Hindlimb muscle (tissue), 1 donor: ENCODE measurements around the gene SPTBN5. TPM values are rescaled to one million over a fixed set of nuclear protein-coding genes. Genes with fewer than 3 reads are reported as not detected.
A peak's percentile ranks its signal among the peaks of the same experiment; 100 is the strongest.

Experiments
- DNase-seq: peaks from one replicate; pipeline ENCODE4 v3.0.0-alpha.2; 2013
- polyA plus RNA-seq: library from polyadenylated mRNA; unstranded; fragments of 120-200 nt; gene quantifications from one replicate; pipeline ENCODE4 v1.2.1, GENCODE V29; 2013; ENCODE audit not compliant: insufficient read length

The SPTBN5 gene
- 5.2 TPM for polyA plus RNA-seq

DNA sequence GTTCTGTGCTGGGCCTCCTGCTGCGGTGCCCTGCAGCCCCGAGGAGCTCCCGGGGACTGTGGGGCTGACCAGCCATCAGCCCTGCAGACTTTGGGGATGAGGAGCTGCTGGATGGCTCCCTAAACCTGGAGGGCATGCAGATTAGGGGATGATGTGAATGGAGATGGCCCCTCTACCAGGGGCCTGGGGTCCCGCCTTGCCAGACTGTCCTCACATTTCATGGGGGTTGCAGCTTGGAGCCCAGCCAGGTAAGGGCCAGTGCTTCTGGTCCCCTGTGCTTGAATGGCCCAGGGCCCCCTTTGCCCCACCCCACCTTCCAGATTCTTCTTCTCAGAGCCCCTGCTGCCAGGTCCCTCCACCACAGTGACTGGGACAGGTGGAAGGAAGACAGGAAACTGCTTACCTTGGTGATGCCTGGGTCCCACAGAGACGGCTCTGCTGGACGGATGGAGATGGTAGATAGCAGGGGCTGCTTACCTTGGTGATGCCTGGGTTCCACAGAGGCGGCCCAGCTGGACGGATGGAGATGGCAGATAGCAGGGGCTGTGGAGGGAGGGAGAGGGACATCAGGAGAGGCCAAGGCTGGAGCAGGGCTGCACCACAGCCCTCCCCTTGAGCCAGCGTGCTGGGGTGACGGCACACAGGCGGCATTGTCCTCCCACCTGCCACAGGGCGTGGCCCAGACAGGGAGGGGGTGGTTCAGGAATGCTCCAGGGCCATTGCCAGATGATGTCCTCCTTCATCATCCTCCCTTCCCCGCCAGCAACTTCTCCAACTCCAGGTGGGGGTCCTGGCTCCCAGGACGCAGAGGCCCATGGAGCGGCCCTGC is at the start of gene SPTBN5:
SPTBN5 (minus strand) TSS at position 632 of the 829 bp plus-strand sequence; CDS start at position 76, 556 bp downstream.
- DNase-seq = no peak

DNA sequence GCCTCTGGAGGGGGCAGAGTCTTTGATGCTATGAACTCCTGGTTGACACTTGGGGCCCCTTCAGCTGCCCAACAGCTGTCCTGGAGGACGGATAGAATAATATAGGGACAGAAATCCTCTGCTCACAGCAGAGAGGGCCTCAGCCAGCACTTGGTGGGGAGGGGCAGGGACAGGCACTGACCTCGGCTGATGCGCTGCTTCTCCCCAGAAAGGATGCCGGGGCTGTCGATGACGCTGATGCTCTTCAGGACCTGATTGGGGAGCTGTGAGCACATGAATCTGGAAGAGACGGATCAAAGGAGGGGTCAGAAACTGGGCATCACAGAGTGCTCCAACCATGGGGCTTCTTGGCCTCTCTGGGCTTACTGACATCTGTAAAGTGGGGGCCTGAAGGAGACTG is 49.0 kb upstream of the SPTBN5 start:
- no peak for DNase-seq

DNA sequence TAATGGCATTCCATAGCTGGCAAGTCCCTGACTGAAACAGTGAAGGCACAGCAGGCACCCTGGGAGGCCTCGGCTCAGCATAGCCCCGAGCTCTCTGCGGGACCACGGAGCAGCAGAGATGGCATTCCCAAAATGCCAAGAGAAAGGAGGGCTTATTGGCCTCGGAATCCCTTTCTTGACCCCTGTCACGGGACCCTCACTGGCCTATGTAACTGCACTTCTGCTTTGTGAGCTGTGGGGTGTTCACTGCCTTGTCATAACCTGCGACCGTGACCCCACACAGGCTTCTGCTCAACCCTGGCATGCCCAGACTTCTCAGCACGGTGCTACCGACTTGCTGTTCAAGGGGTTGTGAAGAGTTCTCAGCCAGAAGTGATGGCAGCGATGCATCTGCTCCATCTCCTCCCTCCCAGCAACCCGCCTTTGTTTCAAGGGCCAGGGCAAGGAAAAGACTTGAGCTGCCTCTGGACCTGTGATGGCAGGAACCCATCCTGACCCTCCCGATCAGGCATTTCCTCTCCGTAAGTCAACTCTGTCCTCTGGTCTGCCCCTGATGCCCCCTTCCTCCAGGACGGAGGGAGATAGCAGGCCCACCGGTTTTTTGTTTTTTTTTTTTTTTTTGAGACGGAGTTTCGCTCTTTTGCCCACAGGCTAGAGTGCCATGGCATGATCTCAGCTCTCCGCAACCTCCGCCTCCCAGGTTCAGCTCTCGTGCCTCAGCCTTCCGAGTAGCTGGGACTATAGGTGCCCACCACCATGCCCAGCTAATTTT is 48.0 kb upstream of the SPTBN5 start:
- no peak for DNase-seq

DNA sequence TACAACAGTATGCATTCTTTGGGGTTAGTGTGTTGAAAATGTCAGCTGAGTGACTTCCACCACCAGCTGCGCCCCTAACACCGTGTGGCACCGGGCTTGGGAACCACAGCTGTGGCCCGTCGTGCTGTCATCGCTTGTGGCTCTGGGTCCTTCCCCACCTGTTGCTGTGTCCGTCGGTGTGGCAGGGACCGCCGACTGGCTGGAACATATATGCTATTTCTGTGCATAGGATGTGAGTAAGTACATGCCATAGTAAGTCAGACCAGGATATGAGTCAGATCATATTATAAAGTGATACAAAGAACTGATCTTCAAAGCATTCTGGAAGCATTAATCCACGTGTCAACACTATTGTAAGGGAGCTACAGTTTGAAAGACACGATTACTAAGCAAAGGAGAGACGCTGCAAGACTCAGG is 46.6 kb upstream of the SPTBN5 start:
- no peak for DNase-seq

DNA sequence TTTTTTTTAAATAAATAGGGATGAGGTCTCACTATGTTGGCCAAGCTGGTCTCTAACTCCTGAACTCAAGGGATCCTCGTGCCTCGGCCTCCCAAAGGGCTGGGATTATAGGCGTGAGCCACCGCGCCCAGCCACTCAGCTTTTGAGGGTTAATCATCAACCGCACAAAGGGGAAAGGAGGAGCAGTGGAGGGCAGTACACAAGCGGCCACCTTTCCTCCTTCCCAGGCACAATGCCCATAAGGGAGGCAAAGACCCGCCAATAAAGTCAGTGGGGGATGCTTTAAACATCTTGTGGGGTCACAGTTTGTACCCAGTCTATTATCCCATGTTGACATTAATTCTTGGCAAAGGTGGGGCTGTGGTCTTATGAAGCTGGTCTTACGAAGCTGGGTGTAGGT is 46.1 kb upstream of the SPTBN5 start:
- no peak for DNase-seq

DNA sequence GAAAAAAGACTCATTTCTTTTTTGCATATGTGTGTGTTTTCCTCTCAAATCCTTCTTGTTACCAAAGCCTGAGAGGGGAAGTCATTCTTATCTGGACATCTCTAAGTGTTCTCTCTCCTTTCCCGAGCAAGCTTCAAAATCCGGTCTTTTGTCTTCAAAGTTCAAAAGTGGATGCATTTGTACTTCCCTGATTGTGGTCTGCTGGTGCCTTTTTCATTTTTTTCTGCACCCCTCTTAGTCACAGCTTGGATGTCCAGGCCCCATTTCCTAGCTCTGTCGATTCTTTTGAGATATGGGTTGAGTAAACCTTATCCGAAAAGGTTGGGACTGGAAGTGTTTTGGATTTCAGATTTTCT is 43.7 kb upstream of the SPTBN5 start:
- DNase-seq = no peak

DNA sequence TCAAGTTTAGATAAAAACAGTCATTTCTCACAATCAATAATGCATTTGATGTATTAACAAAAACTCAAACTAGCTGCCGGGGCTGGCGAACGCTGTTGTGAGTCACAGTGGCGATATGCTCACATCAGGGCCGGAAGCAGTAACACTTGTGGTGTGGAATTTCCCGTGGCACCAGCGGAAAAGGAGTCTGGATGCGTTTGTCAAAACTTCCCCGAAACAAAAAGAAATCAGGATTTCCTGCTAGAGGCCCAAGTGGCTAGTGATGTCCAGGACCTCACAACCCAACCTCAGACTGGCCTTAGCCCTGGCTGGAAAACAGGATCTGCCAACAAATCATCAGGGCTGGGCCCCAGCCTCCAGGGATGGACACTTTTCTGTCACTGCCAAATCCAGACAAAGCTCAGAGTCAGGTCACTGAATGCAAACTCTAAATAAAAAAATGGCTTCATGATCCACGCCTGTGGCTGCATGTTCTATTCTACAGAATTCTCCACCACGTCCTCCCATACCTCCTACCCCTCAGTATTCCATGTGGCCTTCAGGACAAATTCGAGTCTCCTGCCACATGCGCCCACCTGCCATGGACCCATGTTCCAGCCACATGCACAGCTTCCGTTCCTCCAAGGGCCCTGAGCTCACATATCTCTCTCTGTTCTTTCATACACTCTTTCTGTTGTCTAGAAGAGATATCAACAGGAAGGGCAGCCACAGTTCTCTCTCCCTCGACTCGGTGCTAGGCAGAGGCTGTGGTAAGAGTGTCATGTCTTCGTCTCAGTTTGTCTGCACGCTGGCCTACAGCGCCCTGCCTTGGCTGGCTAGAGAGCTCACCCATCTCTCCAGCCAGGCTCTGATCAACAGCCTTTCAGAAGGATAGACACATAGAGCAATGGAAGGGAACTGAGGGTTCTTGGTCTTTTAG is 43.1 kb upstream of the SPTBN5 start:
- DNase-seq = no peak

DNA sequence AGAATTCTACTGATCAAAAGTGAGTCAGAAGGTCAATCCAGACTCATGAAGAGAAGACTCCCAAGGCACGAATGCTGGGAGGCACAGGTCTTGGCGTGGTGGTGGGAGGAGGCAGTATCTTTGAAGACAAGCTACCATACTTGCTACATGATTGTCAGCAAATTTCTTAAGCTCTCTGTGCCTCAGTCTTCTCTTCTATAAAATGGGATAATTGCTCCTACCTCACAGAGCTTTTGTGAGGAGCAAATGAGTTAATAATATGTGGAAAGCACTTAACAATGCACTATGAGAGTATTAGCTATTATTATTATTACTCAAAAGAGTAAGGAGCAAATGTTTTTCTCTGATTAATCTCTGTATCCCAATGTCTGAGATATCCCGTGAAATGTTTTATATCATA is 42.3 kb upstream of the SPTBN5 start:
- DNase-seq = no peak

DNA sequence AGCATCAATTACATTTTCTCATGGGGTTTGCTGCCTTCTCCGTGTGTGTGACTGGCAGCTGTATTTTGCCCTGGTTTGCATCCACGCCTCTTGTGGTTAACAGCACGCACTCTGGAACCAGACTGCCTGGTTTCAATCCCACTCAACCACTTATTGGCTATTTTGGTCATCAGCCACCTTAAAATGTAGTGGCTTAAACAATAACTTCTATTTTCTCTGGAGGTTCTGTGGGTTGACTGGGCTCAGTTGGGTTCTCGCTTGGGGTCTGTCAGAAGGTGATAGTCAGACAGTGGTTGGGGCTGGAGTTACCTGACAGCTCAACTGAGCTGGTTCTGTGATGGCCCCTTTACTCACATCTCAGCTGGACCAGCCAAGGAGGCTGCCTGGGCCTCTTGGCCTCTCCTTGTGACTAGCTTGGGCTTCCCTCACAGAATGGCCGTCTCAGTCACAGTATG is 41.7 kb upstream of the SPTBN5 start:
- DNase-seq = no peak

DNA sequence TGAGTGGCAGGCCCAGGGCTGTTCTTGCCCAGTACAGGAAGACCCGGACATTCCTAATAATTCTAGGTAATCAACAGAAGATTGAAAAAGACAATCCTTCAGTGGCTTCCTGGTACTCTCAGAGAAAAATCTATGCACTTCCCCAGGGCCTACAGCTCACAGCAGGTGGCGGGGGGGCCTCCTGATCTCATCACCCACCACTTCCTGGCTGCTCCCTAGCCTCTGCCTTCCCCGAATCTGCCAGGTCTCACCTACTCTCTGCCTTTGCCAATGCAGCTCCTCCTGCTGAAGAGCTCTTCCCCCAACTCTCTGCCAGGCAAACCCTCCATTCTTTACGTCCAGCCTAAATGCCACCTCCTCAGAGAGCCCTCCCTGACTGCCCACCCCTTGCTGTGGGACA is 41.0 kb upstream of the SPTBN5 start:
- DNase-seq = no peak

DNA sequence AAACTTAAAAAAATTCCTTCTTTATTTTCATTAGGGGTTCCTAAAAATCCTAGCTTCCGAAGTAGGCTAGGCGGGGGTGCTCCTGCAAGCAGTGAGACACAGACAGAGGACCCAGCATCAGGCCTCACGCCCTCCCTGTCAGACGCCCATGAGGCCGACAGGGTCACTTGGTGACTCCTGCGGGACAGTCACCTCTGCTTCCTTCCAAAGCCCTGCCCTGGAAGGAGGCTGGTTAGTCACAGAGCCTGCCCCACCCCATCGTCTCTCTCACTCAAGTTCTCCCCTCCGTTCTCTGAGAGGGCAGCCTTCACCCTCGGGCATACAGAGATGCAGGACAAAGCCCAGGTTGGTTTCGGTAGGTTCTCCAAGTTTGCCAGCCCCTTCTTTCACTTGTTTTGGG is 39.9 kb upstream of the SPTBN5 start:
- no peak for DNase-seq

DNA sequence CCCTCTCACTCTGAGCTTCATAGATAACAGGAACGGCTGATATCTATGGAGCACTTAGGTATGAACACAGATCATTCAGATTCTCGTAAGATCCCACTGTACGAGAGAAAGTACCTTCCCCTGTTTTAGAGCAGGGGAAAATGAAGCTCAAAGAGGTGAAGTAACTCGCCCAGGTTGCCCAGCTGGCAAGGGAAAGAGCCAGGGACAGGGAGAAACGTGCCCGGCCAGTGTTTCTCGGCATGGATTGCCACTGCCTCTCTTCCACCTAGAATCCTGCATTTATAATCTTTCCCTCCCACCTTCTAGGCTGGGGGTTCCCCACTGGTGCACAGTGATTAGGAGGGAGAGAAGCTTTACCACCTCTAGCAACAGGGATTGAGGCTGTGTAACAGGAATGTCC is 39.5 kb upstream of the SPTBN5 start:
- no peak for DNase-seq

DNA sequence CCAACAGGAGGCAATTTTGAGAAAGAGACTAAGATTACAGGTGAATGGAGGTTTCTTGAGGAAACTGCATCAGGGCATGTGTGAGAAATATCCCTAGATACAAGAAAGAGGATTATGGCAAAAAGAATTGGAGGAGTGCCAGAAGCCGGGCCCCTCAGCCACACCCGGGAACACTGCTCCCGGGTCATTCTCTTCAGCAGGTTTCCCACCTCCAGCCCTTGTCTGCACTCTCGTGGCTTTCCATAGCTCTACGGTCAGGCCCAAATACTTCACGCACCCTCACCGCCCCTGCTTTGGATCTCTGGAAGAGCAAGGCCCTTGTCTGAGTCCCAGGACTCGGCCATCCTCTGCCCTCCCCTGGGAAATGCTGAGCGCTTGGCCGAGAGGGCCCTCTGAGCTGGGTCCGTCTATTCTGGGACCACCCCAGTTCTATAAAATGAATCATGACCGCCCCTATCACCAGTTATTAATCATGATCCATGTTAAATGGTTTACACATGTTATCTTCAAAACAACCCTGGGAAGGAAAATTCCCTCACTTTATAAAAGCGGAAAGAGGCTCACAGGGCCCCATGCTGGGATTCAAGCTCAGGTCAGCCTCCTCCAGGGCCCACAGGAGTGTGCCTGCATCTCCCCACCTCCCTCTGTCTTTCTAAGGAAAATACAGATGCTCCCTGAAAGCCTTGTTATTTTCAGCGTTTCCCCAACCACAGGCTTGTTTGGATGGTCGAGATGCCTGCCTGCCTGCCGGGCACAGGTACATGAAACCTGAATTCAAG is 38.8 kb upstream of the SPTBN5 start:
- DNase-seq = no peak

DNA sequence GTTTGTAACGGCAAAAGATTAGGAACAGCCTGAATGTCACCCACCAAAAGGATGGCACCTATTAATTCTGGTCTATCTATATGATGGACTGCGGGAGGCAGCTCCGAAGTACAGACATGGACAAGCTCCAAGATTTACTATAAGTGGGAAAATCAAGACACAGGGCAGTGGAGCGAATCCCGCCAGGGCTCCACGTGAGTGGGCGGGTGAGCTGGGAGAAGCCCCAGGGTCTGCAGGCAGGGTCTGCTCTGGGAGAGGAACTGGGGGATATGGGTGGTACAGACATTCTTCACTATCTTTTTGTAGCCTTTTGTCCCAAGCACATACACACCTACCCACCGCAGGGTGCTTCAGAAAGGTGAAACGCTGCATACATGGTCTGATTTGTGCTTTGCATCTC is 38.2 kb upstream of the SPTBN5 start:
- no peak for DNase-seq

DNA sequence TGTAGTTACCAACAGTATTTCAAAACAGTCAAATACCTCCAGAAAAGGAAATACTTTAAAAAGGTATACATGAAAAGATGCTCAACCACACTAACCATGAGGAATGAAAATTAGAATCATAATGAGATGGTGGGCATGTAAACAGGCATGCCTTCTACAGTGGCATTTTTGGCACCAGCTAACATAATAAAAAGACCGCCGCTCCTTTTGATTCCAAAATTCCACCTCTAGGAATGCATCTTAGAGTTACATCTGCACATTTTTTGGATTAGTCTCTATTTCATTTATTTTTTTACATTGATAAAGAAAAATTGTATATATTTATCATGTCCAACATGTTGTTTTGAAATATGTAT is 37.0 kb upstream of the SPTBN5 start:
- no peak for DNase-seq

DNA sequence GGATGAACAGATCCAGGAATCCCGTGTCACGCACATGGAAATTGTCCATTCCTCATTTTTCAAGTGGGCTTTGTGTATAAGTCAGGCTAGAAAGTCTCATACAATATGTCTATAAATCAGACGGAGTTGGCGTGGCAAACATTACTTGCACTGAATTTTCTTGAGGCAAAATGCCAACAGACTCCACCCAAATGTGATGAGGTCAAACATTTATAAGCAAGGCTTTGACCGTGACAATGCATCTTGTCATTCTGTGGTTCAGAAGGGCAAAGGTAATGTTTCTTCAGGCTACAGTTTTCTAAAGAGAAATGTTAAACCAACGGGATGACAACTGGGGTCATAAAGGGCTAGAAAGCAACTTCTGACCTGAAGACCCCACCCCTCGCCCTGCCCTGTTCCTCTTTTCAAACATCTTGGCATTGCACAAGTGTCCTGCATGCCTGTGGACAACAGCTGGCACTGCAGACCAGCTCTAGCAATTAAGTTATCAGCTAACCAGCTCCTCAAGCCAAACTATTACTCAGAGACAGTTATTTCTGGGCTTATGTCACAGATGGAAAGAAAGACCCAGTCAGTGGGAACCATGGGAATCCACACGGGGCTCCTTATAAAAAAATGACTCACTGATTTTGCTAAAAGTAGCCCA is 36.5 kb upstream of the SPTBN5 start:
- peak; percentile 42 for DNase-seq

DNA sequence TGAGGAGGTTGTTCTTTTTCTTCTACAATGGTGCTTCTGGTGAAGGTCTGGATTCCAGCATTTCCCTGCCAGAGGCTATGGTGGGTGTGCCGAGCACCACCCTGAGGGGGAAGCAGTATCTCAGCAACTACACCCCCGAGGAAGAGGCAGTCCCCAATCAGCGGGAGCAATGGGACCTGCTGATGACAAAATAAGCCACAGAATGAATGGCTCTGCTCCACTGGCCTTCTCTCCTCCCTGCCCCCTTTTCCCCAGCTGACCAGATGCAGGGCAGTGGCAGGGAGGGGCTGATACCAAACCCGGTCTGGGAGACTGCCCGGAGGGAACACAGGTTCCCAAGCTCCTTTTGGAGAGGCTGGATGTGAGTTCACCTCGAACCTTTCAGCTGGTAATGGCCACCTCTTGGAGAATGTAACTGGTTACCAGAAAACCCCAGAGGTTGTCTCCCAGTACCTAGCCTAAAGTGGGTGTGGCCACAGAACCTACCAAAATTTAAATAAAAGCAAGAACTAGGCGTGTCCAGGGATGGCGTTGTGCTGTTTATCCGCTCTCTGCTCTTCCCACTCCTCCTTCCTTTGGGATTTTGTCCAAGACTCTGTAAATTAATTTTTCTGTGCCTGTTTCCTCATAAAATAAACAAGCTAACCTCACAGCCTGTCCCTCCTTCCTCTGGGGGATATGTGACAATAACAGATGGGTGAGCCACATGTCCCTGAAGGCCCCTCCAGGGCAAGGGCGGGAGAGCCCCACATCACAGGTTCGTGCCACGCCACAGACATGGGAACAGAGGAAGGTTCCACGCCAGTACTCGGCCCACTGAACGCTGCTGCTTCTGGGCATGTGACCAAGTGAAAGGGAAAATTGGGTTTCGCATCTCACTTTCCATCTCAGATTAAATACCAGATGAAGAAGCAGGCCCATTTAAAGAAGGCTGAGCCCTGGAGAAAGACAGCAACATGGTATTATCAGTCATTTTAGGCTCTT is 35.1 kb upstream of the SPTBN5 start:
- no peak for DNase-seq

DNA sequence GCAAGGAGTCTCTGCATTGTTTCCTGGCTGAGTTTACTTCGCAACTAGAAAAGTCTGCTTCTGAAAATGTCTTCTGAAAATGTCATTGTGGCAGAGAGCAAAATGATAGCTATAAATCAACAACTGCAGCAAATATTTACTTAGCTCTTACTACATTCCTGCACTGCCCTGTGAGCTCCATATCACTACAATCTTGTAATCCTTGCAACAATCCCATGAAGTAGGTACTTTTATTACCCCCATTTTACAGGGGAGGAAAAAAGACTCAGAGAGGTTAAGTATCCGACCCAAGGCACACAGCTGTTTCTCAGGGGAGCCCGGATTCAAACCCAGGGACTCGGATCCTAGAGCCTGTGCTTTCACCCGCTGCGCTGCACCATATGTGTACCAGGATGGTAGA is 34.2 kb upstream of the SPTBN5 start:
- DNase-seq = no peak

DNA sequence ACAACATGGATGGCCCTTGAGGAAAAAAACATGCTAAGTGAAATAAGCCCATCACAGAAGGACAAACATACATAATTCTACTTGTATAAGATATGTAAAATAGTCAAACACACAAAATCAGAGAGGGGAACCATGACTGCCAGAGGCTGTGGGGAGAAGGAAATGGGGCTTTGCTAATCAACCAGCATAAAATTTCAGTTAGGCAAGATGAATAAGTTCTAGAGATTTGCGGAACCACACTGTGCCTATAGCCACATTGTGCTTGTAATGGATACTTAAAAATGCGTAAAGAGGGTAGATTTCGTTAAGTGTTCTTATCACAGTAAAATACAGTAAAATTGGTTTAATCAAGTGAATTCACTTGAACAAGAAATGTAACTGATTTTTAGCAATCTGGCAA is 33.7 kb upstream of the SPTBN5 start:
- no peak for DNase-seq
